Measurements from ENCODE around the gene AOAH. TPM values are rescaled to one million over a fixed set of nuclear protein-coding genes. Genes with fewer than 3 reads are reported as not detected.

The AOAH gene
- total RNA-seq, 2 donors from 2014 or later = 2.5 to 7.2 TPM

GRCh38 chr7:36690041-36690440, 34.3 kb downstream of the AOAH start:
- no peaks in the 10 kb centered on the region for H3K27me3 ChIP-seq
- H3K36me3 ChIP-seq = no peaks in the 10 kb centered on the region
- H3K9me3 ChIP-seq = no peaks in the 10 kb centered on the region
- TF ChIP-seq CTCF (IDR thresholded peaks at IDR 0.05) = no peak
- no peak overlapping the region for H3K27ac ChIP-seq
- H3K4me3 ChIP-seq = no peak overlapping the region
- no peak for DNase-seq (ENCODE audit: low spot score)
- no peaks in the 10 kb centered on the region for H3K4me1 ChIP-seq

- H3K9me3 ChIP-seq = no peaks in the 10 kb centered on the region
- no peaks in the 10 kb centered on the region for H3K36me3 ChIP-seq
- DNase-seq (ENCODE audit: low spot score) = no peak
- no peak overlapping the region for H3K4me3 ChIP-seq
- no peak for TF ChIP-seq CTCF (IDR thresholded peaks at IDR 0.05)
- H3K4me1 ChIP-seq = no peaks in the 10 kb centered on the region
- no peaks in the 10 kb centered on the region for H3K27me3 ChIP-seq
- no peak overlapping the region for H3K27ac ChIP-seq
Measured at GRCh38 chr7:36686499-36686898, 37.8 kb downstream of the AOAH start.

GRCh38 chr7:36684954-36685353, 39.3 kb downstream of the AOAH start:
- H3K27me3 ChIP-seq = no peaks in the 10 kb centered on the region
- no peak for TF ChIP-seq CTCF (IDR thresholded peaks at IDR 0.05)
- H3K27ac ChIP-seq = no peak overlapping the region
- no peak for DNase-seq (ENCODE audit: low spot score)
- no peaks in the 10 kb centered on the region for H3K36me3 ChIP-seq
- no peaks in the 10 kb centered on the region for H3K4me1 ChIP-seq
- no peak overlapping the region for H3K4me3 ChIP-seq
- H3K9me3 ChIP-seq = no peaks in the 10 kb centered on the region

- Histone ChIP-seq H3K27me3 (no peaks in the 10 kb centered on the region), H3K9me3 (no peaks in the 10 kb centered on the region)
- TF ChIP-seq CTCF (IDR thresholded peaks at IDR 0.05) = no peak
Measured at GRCh38 chr7:36683695-36684357, 40.5 kb downstream of the AOAH start.

GRCh38 chr7:36683111-36683510, 41.2 kb downstream of the AOAH start:
- H3K27me3 ChIP-seq = no peaks in the 10 kb centered on the region
- DNase-seq (ENCODE audit: low spot score) = no peak
- H3K9me3 ChIP-seq = no peaks in the 10 kb centered on the region
- no peak for TF ChIP-seq CTCF (IDR thresholded peaks at IDR 0.05)
- no peak overlapping the region for H3K4me3 ChIP-seq
- no peaks in the 10 kb centered on the region for H3K4me1 ChIP-seq
- no peaks in the 10 kb centered on the region for H3K36me3 ChIP-seq
- H3K27ac ChIP-seq = no peak overlapping the region

More at GRCh38 chr7:36683695-36684357, 40.5 kb downstream of the AOAH start:
- Histone ChIP-seq H3K4me3 (no peak overlapping the region), H3K4me1 (no peaks in the 10 kb centered on the region), H3K27ac (no peak overlapping the region), H3K36me3 (no peaks in the 10 kb centered on the region)
- no peak for DNase-seq (ENCODE audit: low spot score)

- no peak for TF ChIP-seq CTCF (IDR thresholded peaks at IDR 0.05)
- Histone ChIP-seq H3K4me3 (no peak overlapping the region), H3K4me1 (no peaks in the 10 kb centered on the region), H3K27ac (no peak overlapping the region), H3K27me3 (no peaks in the 10 kb centered on the region), H3K36me3 (no peaks in the 10 kb centered on the region), H3K9me3 (no peaks in the 10 kb centered on the region)
- no peak for DNase-seq (ENCODE audit: low spot score)
Measured at GRCh38 chr7:36682102-36682501, 42.2 kb downstream of the AOAH start.
